GM12873 (cell line): ENCODE results near the gene BTN3A1.

Experiments
- TF ChIP-seq, protein P1 (sequence below): IDR thresholded peaks from 2 replicates; pipeline ENCODE4 v1.5.1; 2012; ENCODE audit warnings: low read depth, mild to moderate bottlenecking, moderate library complexity, low read length, control low read depth; ENCODE audit not compliant: insufficient read depth; ENCODE audit errors: missing control alignments

Gene BTN3A1

DNA sequence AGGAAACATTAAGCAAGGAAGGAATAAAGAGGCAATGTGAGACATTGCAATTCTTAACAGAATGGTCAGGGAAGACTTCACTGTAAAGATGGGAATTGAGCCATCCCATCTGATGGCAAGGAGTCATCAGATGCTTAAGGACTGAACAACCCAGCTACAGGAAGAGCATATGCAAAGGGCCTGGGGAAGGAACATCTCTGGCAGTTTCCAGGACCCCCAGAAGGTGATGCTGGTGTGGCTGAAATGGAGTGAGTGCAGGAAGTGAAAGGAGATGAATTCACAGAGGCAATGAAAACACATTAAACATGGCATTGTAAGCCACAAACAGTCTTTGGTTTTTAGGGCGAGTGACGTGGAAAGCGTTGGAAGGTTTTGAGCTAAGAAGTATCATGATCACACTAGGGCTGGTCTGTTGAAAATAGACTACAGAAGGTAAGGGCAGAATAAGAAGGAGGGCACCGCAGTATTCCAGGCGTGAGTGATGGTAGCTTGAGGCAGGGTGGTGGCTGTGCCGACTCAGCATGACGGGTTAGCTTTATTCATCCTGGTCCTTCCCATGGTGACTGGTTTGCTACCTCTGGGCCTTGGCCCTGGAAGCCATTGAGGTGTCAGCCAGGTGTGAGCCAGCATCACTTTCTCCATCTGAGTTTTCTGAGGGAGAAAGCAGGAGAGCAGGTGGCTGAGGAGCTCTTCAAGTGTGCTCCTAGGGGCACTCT is 62.5 kb downstream of the BTN3A1 start:
- TF ChIP-seq, protein P1, sequence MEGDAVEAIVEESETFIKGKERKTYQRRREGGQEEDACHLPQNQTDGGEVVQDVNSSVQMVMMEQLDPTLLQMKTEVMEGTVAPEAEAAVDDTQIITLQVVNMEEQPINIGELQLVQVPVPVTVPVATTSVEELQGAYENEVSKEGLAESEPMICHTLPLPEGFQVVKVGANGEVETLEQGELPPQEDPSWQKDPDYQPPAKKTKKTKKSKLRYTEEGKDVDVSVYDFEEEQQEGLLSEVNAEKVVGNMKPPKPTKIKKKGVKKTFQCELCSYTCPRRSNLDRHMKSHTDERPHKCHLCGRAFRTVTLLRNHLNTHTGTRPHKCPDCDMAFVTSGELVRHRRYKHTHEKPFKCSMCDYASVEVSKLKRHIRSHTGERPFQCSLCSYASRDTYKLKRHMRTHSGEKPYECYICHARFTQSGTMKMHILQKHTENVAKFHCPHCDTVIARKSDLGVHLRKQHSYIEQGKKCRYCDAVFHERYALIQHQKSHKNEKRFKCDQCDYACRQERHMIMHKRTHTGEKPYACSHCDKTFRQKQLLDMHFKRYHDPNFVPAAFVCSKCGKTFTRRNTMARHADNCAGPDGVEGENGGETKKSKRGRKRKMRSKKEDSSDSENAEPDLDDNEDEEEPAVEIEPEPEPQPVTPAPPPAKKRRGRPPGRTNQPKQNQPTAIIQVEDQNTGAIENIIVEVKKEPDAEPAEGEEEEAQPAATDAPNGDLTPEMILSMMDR = no peak
